Lower lobe of right lung (tissue), 2 donors: ENCODE data around the gene EEFSEC. TPM values are rescaled to one million over a fixed set of nuclear protein-coding genes. Genes with fewer than 3 reads are reported as not detected.

Experiments used
- ATAC-seq, 2 donors: fragments of 200-7000 bp; cut with Tn5 transposase; one replicate each; pipeline ENCODE4 v1.9.1; 2020 to 2022; ENCODE audit warnings: mild to moderate bottlenecking in 2 of 2, moderate library complexity in 2 of 2
- DNase-seq: peaks from one replicate; pipeline ENCODE4 v3.0.0-alpha.2; 2020
- H3K27ac ChIP-seq: fragments of 200-600 bp; one replicate; pipeline ENCODE4 v1.8.0; 2022
- H3K27me3 ChIP-seq: fragments of 200-600 bp; one replicate; pipeline ENCODE4 v1.8.0; 2022; ENCODE audit warnings: low read depth
- H3K36me3 ChIP-seq: fragments of 200-600 bp; one replicate; pipeline ENCODE4 v1.8.0; 2022; ENCODE audit warnings: mild to moderate bottlenecking
- H3K4me1 ChIP-seq: fragments of 200-600 bp; one replicate; pipeline ENCODE4 v1.8.0; 2022
- H3K4me3 ChIP-seq: fragments of 200-600 bp; one replicate; pipeline ENCODE4 v1.8.0; 2022; ENCODE audit warnings: mild to moderate bottlenecking
- H3K9me3 ChIP-seq: fragments of 200-600 bp; one replicate; pipeline ENCODE4 v1.8.0; 2022
- CTCF ChIP-seq: fragments of 200-600 bp; IDR thresholded peaks from one replicate; pipeline ENCODE4 v1.8.0; 2022; ENCODE audit warnings: antibody characterized with exemption, mild to moderate bottlenecking
- intact Hi-C: fragments of 100-400 bp; cut with DNase I; formaldehyde crosslinking; loops from one replicate; pipeline ENCODE4 v1.11.0; 2022
- total RNA-seq: library from RNA; stranded (reverse); fragmentation: NEBNext Ultra II Directional; extraction: Animal tissue kit (Norgen Biotek cat#: 25700); gene quantifications from one replicate; pipeline ENCODE4 v1.2.1, GENCODE V29; 2021
- donor health status: DM: no; HTN: yes; CAD: no; lungs with severe emphysema.

The EEFSEC gene
- total RNA-seq, 1 donor from 2014 or later = 15.6 TPM

GRCh38 chr3:128340198-128340903 lies 187.1 kb downstream of the EEFSEC start:
- Histone ChIP-seq H3K27ac (no peak overlapping the region), H3K4me3 (no peak overlapping the region), H3K4me1 (peaks cover 7% of the 10 kb centered on the region), H3K36me3 (peaks cover 31% of the 10 kb centered on the region), H3K9me3 (no peaks in the 10 kb centered on the region), H3K27me3 (no peaks in the 10 kb centered on the region)
- no peak for DNase-seq
- TF ChIP-seq CTCF = no peak
- ATAC-seq = no peak
- intact Hi-C loops = no loop called here

- TF ChIP-seq CTCF = no peak
- Histone ChIP-seq H3K4me3 (no peak overlapping the region), H3K27me3 (no peaks in the 10 kb centered on the region), H3K9me3 (no peaks in the 10 kb centered on the region), H3K36me3 (peaks cover 31% of the 10 kb centered on the region), H3K27ac (no peak overlapping the region), H3K4me1 (peaks cover 7% of the 10 kb centered on the region)
- intact Hi-C loops = no loop called here
- ATAC-seq (no peak), DNase-seq (peak; percentile 33)
Measured at GRCh38 chr3:128340904-128341555, 187.7 kb downstream of the EEFSEC start.

- no peak for TF ChIP-seq CTCF
- Histone ChIP-seq H3K27me3 (no peaks in the 10 kb centered on the region), H3K36me3 (peaks cover 31% of the 10 kb centered on the region), H3K4me1 (peaks cover 7% of the 10 kb centered on the region), H3K9me3 (no peaks in the 10 kb centered on the region), H3K4me3 (no peak overlapping the region), H3K27ac (no peak overlapping the region)
- ATAC-seq = peak in 1 of 2 donors; percentile 21
- peak; percentile 33 for DNase-seq
- intact Hi-C loops = no loop called here
Measured at GRCh38 chr3:128341659-128342395, 188.5 kb downstream of the EEFSEC start.

GRCh38 chr3:128342701-128343180 lies 189.5 kb downstream of the EEFSEC start:
- no peak for TF ChIP-seq CTCF
- H3K36me3 ChIP-seq = peaks cover 23% of the 10 kb centered on the region
- peaks cover 7% of the 10 kb centered on the region for H3K4me1 ChIP-seq
- H3K4me3 ChIP-seq = no peak overlapping the region
- H3K27me3 ChIP-seq = no peaks in the 10 kb centered on the region
- ATAC-seq = peak in 1 of 2 donors; percentile 6
- peak; percentile 28 for DNase-seq
- no peaks in the 10 kb centered on the region for H3K9me3 ChIP-seq
- intact Hi-C loops = no loop called here
- no peak overlapping the region for H3K27ac ChIP-seq

- H3K27ac ChIP-seq = no peak overlapping the region
- ATAC-seq = peak; percentile 41 to 52
- intact Hi-C loops = no loop called here
- H3K4me1 ChIP-seq = peaks cover 7% of the 10 kb centered on the region
- DNase-seq = peak; percentile 36
- H3K27me3 ChIP-seq = no peaks in the 10 kb centered on the region
- H3K9me3 ChIP-seq = no peaks in the 10 kb centered on the region
- no peak for TF ChIP-seq CTCF
- H3K4me3 ChIP-seq = no peak overlapping the region
- peaks cover 23% of the 10 kb centered on the region for H3K36me3 ChIP-seq
Measured at GRCh38 chr3:128343287-128344051, 190.2 kb downstream of the EEFSEC start.
